NCI-H446 (cell line): ENCODE data around the gene SLC38A8.

Experiments used
- DNase-seq, 2 experiments: peaks; one replicate each; lab custom pipeline; 2025; lab: John Stamatoyannopoulos, UW

Gene SLC38A8

DNA sequence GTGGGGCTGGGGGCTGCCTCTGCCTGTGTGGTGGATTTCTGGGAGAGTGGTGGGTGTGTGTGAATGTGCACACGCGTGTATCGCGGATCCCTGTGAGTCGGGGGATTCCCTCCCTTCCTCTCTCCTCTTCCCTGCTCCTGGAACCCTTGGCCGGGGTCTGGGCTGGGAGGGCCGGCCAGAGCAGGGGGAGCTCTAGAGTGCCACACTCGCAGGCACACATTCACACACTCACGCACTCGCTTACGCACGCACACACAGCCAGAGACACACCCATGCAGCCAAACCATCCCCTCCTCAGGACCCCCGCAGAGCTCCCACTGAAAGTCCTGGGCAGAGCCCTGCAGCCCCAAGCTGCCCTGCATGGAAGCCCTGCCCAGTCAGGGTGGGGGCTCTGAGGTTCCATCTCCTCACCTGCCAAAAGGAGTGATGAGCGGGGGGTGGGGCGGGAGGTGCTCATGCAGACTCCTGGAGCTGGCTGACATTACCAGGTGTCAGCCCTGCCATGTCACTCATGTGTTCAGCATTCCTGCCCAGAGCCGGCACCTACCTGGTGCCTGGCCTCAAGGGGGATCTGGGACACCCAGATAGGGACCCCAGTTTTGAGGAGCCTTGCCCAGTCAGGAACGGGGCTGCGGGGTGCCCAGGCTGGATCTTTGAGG, 72.7 kb downstream of the SLC38A8 start:
- no peak for DNase-seq

DNA sequence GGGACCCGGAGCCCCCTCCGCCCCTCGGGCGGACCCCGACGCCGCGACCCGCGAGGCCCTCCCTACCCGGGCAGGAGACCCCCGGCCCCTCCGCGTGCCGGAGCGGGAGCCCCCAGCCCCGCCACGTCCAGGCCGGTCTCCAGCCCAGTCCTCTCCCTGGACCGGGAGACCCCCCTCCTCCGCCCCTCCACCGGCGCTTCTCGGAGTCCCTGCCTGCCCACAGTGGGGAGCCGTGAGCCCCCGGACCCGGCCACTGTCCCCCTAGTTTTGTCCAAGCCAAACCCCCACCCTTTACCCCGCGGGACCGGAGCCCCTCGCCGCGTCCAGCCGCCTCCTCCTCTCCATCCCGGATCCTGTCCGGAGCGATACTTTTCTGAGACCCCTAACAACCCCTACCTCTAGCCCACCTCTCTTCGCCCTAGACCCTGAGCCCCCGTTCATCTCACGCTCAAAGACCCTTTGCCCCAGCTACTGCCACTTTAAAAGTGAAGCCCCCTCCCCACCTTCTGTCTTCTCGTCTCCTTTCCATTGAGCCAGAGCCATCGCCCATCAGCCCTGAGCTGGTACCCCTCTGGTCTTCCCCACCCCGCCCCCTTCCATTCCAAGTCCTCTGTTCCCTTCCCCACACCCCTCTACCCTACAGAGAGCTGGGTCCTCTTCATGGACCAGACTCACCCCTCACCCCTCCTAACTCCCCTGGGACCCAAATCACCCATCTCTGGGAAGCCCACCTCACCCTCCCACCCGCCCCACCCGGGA, 73.5 kb downstream of the SLC38A8 start:
- DNase-seq, result no peak

DNA sequence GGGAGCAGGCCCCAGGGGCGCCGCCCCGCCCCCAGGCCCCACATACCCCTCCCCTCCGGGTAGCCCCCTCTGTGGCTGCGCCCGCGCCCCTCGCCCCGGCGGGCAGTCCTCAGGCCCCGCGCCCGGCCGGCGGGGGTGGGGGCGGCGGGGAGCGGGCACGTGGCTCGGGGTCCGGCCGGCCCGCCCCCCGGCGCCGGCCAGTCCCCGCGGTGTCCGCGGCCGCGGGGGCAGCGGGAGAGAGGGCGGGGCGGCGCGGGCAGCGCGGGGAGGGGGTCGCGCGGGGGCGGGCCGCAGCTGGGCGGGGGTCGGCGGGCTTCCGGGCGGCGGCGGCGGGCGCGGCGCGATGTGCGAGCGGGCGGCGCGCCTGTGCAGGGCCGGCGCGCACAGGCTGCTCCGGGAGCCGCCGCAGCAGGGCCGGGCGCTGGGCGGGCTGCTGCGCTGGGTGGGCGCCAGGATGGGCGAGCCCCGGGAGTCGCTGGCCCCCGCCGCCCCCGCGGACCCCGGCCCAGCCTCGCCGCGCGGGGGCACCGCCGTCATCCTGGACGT, 74.2 kb downstream of the SLC38A8 start:
- no peak for DNase-seq

DNA sequence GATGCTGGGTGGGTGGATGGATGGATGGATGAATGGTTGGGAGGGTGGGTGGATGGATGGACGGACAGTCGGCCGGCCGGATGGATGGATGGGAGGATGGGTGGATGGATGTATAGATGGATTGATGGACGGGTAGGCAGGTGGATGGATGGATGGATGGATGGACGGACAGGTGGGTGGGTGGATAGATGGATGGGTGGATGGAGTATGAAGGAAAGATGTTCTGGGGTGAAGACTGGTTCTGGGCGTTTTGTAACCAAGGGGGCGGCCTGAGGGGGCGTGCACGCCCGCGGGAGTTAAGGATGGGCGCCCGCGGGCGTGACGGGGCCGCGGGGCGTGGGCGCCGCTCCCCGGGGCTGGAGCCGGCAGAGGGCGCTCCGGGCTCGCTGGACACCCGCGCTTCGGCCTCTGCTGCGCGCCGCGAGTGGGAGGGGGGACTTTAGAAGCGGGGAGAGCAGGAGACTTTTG, 74.7 kb downstream of the SLC38A8 start, which contains the start of gene NECAB2:
TSS of gene NECAB2 (plus strand) at position 407 of the 468 bp plus-strand sequence. CDS start 405 bp downstream, outside the sequence.
- peak in 1 of 2 experiments; percentile 3 for DNase-seq

DNA sequence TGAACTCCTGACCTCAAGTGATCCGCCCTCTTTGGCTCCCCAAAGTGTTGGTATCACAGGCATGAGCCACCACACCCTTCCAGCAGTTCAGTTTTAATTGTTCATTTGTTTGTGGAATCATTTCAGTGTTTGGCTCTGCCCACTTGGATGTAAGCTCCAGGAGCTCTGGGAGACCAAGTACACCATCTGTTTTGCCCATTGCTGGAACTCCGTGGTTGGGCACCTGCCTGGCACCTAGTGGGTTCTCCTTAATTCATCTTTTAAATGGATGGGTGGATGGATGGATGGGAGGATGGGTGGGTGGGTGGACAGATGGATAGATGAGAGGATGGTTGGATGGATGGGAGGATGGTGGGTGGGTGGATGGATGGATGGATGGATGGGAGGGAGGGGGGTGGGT, 75.5 kb downstream of the SLC38A8 start:
- no peak for DNase-seq

DNA sequence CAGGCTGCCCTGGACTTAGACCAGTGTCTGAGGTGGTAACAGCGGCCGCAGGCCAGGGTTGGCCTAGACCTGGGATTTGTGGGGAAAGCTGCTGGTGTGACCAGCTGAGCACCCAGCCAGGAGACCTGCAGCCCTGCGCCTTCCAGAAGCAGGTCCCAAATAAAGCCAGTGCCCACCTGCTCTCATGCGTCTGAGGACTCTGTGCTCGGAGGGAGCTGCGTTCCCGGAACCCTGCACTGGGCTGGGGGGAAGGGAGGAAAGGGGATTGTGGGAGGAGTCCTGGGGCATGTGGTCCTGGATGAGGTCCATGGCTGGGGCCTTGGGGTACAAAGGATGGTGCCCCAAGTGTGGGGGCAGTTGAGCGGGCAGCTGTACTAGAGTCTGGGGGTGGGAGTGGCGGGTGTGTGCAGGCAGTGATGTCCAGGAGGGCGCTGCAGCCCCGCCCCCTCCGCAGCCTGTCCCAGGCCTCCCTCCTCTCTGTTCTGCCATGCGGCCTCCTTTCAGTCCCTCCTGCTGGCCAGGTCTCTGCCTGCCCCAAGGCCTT, 76.4 kb downstream of the SLC38A8 start:
- no peak for DNase-seq

DNA sequence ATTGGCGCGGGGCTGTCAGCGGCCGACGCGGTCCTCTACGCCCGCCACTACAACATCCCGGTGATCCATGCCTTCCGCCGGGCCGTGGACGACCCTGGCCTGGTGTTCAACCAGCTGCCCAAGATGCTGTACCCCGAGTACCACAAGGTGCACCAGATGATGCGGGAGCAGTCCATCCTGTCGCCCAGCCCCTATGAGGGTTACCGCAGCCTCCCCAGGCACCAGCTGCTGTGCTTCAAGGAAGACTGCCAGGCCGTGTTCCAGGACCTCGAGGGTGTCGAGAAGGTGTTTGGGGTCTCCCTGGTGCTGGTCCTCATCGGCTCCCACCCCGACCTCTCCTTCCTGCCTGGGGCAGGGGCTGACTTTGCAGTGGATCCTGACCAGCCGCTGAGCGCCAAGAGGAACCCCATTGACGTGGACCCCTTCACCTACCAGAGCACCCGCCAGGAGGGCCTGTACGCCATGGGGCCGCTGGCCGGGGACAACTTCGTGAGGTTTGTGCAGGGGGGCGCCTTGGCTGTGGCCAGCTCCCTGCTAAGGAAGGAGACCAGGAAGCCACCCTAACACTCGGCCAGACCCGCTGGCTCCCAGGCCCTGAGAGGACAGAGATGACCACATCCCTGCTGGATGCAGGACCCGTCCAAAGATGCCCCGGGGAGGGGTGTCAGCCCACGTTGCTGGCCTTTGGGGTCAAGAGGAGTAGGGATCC, 77.0 kb downstream of the SLC38A8 start:
- DNase-seq, result no peak

DNA sequence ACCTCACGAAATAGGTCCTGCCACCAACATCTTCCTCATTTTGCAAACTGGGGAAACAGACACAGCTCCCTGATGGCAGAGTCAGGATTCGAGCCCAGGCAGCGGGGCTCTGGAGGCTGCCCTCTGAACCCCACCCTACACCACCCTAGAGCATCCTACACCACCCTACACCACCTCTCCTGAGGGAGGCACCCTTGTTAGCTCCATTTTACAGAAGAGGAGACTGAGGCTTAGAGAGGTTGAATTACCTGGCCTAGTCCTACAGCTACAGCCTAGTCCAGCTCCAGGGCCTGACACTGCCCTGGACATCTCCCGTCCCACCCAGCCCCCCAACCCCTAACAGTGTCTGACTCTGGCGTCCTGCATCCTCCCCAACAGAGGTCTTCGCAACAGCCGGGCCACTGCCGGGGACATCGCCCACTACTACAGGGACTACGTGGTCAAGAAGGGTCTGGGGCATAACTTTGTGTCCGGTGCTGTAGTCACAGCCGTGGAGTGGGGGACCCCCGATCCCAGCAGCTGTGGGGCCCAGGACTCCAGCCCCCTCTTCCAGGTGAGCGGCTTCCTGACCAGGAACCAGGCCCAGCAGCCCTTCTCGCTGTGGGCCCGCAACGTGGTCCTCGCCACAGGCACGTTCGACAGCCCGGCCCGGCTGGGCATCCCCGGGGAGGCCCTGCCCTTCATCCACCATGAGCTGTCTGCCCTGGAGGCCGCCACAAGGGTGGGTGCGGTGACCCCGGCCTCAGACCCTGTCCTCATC, 77.7 kb downstream of the SLC38A8 start:
- no peak for DNase-seq

DNA sequence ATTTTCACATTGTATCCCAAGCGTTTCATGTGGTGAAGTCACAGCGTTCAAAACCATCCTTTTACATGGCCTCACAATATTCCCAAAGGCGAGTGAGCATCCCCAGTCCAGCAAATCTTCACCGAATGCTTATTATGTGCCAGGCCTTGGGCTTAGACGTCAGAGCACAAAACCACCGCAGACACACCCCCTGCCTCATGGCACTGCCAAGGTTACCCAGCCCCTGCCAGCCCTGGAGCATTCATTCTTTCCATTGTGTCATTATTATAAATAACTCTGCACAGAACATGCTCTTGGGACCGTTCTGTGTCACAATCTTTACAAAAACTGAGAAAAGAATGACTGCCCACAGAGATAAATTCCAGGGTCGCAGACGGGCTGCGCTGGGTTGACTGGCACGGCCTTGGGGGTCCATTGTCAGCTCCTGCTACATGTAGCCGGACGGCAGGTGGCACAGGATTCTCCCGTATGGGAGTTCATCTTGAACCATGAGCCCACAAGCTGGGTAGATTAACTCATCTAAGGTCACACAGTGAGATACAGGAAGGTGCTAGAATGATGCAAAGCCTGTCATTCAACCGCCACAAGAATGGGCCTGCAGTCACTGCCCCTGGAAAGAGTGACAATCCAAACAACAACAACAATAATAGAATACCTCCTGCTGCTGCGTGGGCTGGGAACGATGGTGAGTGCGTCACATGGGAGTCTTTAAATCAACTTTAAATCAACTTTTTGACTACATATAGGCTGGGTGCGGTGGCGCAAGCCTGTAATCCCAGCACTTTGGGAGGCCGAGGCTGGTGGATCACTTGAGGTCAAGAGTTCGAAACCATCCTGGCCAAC, 79.1 kb downstream of the SLC38A8 start:
- no peak for DNase-seq

DNA sequence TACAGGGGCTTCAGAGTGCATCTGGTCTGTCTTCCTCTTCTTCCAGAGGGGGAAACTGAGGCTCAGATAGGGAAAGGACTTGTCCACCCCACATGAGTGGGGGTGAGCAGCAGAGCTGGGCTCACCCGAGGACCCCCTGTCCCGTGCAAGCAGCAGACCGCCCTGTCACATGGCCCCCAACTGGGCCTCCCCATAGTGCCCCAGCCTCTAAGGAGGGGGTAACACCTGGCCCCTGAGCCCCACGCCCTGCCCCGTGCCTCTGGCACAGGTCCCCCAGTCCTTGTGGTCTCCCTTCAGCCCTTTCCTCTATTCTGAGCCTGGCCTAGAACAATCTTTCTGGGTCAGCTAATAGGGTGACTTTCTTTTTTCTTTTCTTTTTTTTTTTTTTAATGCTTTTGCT, 81.0 kb downstream of the SLC38A8 start:
- DNase-seq, result no peak

DNA sequence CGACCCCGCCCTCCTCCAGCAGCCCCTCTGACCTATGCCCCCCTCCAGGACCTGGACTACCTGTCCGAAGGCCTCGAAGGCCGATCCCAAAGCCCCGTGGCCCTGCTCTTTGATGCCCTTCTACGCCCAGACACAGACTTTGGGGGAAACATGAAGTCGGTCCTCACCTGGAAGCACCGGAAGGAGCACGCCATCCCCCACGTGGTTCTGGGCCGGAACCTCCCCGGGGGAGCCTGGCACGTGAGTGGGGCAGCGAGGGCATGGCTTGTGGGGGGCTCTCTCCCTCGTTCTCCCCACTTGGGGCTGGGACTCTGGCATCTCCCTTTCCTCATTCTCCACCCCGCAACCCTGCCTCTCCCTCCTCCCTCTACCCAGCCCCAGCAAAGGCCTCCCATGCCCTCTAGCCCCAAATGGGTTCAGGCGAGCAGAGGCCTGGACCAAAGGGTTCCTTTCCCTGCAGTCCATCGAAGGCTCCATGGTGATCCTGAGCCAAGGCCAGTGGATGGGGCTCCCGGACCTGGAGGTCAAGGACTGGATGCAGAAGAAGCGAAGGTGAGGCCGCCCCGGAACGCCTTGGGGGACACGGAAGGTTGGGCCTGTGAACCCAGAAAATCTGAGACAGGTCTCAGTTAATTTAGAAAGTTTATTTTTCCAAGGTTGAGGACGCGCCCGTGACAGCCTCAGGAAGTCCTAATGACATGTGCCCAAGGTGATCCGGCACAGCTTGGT, 81.9 kb downstream of the SLC38A8 start:
- no peak for DNase-seq
